Dermis microvascular lymphatic vessel endothelial cell (primary cell): ENCODE data around the gene RPS6KL1. TPM values are rescaled to one million over a fixed set of nuclear protein-coding genes. Genes with fewer than 3 reads are reported as not detected.

Experiments
- DNase-seq, 2 donors: peaks; one replicate each; pipeline versions ENCODE4 v3.0.0 to v3.0.0-alpha.2; 2010; ENCODE audit warnings: low read depth in 2 of 2
- total RNA-seq: library from RNA; depleted of rRNA; stranded (reverse); fragments of >200 nt; gene quantifications from 2 replicates; pipeline ENCODE4 v1.2.1, GENCODE V29; 2014

The RPS6KL1 gene
- total RNA-seq, 1 donor from 2014 or later = 5.6 TPM

GRCh38 chr14:74912801-74913200 is 10.3 kb downstream of the RPS6KL1 start:
- DNase-seq = no peak

GRCh38 chr14:74912111-74912510 is 10.9 kb downstream of the RPS6KL1 start:
- no peak for DNase-seq

DNA sequence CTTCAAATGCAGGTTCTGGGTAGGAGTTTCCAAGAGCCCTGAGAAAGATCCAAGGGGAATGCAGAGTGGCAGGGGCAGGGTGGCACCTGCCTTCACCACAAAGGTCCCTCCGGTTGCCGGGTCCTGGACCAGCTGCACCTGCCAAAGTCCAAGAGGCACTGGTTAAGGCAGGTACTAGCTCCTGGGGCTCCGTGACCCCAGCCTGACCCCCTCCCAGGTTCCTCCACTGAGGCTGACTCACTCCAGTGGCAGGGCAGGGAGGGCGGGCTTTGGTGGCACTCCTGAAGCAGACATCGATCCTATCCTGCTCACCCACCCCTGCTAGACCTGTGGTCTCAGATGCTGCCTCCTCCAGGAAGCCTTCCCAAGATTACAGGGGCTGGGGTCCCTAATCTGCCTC is 11.4 kb downstream of the RPS6KL1 start:
- no peak for DNase-seq

DNA sequence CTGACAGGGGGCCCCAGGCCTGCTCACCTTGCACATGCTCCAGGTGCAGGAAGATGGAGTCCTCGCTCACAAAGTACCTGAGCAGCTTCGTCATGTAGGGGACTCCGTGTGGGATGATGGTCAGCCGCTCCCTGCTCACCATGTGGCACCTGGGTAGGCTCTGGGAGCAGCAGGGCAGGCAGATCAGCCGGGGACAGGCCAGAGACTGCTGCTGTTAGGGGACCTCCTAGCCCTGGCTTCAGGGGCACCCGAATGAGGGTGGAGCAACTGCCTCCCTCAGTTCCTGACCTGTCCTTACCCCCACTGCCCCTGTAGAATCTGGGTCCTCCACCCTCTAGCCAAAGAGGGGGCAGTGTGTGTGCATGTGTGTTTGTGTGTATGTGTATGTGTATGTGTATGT is 11.8 kb downstream of the RPS6KL1 start:
- no peak for DNase-seq

DNA sequence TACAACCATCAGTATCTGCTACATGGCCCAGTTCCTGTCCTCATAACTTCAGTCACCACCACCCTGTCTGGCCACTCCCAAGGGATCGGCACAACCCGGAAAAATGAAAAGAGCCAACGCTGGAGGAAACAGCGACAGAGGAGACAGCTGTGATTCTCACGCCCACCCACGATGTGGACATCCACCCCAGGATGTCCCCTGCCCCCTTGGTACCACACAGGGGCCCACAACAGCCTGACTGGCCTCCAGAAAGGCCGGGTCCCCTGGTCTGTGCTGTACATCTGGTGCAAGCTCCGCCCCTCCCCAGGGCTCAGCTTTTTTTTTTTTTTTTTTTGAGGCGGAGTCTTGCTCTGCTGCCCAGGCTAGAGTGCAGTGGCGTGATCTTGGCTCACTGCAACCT is 12.5 kb downstream of the RPS6KL1 start:
- DNase-seq = no peak

DNA sequence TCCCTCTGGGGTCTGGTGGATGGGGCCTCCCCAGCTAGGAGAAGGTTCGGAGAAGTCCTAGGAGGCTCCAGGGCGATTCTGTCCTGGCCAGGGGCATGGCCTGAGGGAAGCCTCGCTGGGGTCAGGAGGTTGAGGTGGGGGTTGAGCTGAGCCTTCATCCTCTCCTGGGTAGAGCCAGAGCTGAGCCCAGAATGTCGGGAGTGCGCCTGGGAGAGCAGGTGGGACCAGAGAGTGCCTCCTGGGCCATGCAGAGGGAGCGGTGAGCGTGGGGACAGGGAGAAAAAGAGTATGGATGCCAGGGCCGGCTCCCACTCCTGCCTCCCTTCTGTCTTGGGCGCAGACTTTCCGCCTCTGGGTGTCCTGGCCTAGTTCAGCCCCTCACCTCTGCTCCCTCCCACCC is 13.1 kb downstream of the RPS6KL1 start:
- no peak for DNase-seq

DNA sequence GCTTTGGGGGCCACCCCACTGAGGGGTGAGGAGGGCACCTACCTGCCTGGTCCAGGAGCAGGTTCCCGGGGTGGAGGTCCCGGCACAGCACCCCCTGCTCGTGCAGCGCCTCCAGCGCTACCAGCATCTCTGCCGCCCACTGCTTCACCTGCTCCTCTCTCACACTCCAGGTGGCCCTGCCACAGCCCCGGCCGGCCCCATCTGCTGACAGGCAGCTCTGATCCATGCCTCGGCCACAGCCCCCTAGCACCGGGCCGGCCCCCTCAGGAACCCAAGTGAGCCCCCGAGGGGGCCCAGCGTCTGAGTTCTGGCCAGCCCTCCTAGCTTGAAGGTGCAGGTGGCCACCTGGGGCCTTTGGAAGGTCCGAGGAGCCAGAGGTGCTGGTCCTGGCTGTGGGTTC is 13.6 kb downstream of the RPS6KL1 start:
- no peak for DNase-seq

GRCh38 chr14:74908861-74909341 is 14.2 kb downstream of the RPS6KL1 start:
- DNase-seq = peak; percentile 15 to 20

DNA sequence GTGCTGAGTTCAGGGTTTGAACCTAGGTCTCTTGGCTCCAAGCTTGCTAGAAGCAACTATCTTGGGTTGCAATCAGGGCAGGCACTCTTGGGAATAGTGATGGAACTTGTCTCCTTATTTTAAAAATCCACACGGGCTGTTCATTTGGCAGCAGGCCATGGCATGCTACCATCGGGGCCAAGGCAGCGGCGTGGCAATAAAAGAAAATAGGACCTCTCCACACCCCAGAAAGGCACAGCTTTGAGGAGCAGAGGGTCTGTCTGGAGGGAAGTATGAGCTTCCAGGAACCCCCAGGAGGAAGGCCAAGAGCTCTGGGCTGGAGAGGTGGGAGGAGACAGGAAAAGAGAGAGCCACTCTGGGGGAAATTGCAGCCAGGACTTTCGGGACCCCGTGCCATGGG is 15.3 kb downstream of the RPS6KL1 start:
- no peak for DNase-seq

DNA sequence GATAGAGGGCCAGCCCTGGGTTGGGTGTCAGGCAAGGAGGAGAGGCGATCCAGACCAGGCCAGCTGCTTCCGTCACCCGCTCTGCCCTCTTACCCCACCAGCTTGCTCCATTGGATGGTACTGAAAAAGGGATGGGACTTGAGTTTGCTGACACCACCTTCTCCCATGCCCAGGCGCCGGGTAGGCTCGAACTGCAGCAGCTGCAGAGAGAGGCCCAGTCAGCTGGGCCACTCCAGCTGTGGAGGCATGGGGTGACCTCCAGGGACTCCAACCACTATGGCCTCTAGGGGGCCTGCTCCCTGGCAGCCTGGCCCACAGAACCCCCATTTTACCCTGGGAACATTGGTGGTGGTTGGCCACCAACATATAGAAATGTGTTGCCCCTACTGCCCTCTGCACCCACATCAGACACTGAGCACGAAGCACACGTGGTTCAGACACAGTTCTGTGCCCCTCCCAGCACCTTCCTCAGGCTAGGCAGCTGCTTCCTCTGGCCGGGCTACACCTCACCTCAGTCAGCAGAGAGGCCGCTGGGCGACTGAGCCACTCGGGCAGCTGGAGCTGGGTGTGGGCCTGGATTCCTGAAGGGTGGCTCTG is 16.0 kb downstream of the RPS6KL1 start:
- peak in 1 of 2 donors; percentile 23 for DNase-seq

- peak in 1 of 2 donors; percentile 59 for DNase-seq
Measured at GRCh38 chr14:74905595-74906142, 17.4 kb downstream of the RPS6KL1 start.

DNA sequence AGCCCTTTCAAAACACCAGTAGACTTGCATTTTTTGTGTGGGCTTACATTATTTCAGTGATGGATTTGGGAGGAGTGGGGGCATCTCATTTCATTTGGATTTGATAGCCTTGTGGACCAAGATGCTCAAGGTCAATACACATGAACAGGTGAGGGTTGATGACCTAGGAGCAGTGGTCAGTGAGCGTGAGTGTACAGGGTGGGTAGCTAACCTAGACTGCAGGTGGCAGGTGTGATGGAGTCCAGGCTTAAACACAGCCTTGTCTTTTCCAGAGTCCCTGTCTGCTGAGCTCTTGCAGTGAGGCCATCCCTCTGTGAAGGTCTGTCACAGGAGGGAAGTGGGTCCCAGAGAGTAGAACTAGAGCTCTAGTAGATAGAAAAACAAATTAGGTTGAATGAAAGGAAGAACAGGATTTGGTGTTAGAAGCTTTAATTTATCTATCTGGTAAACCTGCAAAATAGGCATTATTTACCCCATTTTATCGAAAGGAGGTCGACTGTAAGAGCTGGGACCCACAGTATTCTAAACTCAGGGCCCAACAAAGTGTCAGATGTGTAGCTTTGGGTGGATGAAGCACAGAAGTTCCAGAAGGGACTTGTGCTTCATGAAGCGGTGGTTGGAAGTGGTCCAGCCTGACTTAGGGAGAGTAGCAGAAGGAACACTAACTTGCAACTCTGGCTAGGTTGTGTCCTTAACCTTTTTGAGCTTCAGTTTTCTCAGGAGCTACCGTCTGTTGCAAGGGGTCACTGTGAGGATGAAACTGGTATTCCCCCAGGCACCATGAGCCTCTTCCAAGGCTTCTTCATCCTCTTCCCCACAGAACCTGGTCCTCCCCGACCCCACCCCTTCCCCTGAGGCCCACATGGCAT is 18.2 kb downstream of the RPS6KL1 start:
- no peak for DNase-seq

DNA sequence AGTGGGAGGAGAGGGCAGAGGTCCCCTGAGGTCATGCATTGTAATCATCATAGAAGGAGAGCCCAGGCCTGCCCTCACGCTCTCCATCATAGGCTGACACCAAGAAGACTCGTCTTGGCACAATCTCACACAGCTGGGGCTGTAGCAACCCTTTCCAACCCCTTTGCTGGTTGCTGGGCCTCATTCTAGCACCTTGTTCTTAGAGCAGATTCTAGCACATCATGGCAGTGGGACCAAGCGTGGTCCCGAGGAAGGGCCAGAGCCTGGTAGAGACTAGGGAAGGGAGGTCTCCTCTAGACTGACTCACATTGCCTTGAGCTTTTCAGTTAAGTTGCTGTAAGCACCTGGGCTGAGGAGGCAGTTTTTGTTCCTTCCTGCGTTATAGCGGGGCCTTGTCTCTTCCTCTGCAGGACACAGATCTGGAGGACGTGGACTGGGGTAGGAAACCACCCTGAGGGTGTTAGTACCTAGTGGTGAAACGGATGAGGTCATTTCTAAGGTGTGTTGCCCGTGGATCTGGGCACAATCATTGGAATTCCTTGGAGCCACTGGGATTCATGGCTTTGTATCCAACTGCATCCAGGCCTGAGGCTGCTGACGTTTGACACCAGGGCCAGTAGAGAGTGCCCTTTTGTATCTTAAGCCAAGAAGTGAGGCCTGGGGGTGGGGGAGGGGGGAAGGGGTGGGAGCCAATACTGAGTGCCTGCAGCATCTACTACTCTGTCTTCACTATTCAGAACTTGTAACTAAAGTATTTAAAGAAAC is 19.9 kb downstream of the RPS6KL1 start:
- DNase-seq = no peak

DNA sequence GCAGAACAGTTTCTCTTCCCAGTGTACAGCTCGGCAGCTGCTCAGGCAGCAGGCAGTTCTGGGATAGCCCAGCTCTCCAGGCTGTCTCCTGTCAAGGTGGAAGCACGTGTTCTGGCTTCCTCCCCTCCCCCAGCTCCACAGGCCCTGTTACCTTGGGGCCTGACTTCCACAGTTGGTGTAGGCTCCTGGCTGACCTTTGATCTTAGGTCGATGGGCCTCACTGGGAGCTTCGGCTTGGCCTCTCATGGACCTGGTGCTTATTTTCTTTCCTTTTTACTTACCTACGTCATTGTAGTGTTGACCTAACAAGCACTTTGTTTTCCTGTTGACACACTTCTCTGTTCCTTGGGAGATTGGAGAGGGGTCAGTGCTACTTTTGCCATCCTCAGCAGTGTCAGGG is 24.4 kb downstream of the RPS6KL1 start:
- DNase-seq = no peak

- DNase-seq = no peak
Measured at GRCh38 chr14:74898083-74898482, 25.0 kb downstream of the RPS6KL1 start.

DNA sequence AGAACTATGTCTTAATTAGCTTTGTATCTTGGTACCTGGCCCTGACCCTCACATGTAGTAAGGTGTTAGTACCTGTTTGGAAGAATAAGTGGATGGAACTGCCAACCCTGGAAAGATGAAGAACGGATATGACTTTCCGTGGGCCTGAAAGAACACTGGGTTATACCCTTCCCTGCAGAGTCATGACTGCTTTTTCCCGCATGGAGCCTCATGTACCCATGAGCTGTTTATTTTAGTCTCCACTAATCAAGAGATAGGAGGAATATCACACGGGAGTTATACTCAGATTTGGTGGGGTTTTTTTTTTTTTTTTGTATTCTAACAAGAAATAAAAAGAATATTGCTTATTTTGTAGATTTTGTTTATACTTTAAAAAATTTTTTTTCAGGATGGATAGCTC is 25.4 kb downstream of the RPS6KL1 start:
- no peak for DNase-seq

- DNase-seq = no peak
Measured at GRCh38 chr14:74896400-74896799, 26.7 kb downstream of the RPS6KL1 start.

GRCh38 chr14:74893614-74894091 is 29.4 kb downstream of the RPS6KL1 start:
- DNase-seq = no peak

DNA sequence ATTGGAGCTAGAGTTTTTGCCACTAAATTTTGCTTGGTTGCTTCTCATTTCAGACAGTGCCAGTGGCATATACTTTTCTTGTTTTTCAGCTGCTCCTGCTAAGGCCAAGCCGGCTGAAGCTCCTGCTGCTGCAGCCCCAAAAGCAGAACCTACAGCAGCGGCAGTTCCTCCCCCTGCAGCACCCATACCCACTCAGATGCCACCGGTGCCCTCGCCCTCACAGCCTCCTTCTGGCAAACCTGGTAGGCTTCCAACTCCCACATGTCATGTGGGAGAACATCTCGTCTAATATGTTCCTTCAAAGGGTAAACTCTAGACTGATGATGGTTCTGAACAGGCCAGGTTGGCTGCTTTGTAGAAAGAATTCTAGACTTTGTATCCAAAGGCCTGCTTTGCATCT is 30.3 kb downstream of the RPS6KL1 start:
- DNase-seq = no peak

DNA sequence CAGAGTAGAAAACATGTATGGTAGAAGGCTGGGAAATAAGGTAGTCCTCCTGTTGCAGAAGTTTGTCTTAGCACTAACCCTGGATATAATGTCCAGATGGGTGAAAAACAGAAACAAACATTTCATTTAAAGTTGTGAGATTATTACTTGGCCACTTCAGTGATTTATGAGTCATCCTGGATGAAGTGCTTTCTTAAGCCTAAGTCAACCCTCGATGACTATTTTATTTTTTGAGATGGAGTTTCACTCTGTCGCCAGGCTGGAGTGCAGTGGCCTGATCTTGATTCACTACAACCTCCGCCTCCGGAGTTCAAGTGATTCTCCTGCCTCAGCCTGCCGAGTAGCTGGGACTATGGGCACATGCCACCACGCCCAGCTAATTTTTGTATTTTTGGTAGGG is 31.2 kb downstream of the RPS6KL1 start:
- no peak for DNase-seq

- DNase-seq = no peak
Measured at GRCh38 chr14:74890262-74890661, 32.8 kb downstream of the RPS6KL1 start.
